Heart left ventricle (tissue), 16 donors: ENCODE data around the gene GALNT8. TPM values are rescaled to one million over a fixed set of nuclear protein-coding genes. Genes with fewer than 3 reads are reported as not detected.
A peak's percentile ranks its signal among the peaks of the same experiment; 100 is the strongest.

Source experiments
- ATAC-seq, 4 donors: fragments of 200-7000 bp; cut with Tn5 transposase; one replicate each; pipeline ENCODE4 v1.9.1; 2020 to 2022; ENCODE audit warnings: moderate library complexity in 4 of 4, mild to moderate bottlenecking in 3 of 4, moderate number of reproducible peaks in 1 of 4
- DNase-seq, 5 donors: peaks; one replicate each; pipeline ENCODE4 v3.0.0-alpha.2; 2020
- H3K27ac ChIP-seq, 12 donors: fragments of 200-600 bp; sonication (generic) in 4 of 12; one replicate each; pipeline versions ENCODE4 v1.5.0 to v1.8.0; 2016 to 2022; ENCODE audit warnings: mild to moderate bottlenecking in 2 of 12
- H3K27me3 ChIP-seq, 9 donors: fragments of 200-600 bp; sonication (generic) in 2 of 9; one replicate each; pipeline versions ENCODE4 v1.5.1 to v1.8.0; 2016 to 2022; ENCODE audit warnings: mild to moderate bottlenecking in 3 of 9
- H3K36me3 ChIP-seq, 9 donors: fragments of 200-600 bp; sonication (generic) in 2 of 9; one replicate each; pipeline versions ENCODE4 v1.5.0 to v1.8.0; 2018 to 2022; ENCODE audit warnings: mild to moderate bottlenecking in 2 of 9
- H3K4me1 ChIP-seq, 12 donors: fragments of 200-600 bp; sonication (generic) in 4 of 12; one replicate each; pipeline versions ENCODE4 v1.5.0 to v1.8.0; 2016 to 2022; ENCODE audit warnings: mild to moderate bottlenecking in 3 of 12
- H3K4me3 ChIP-seq, 12 donors: fragments of 200-600 bp; sonication (generic) in 4 of 12; one replicate each; pipeline versions ENCODE4 v1.5.0 to v1.8.0; 2017 to 2022; ENCODE audit warnings: mild to moderate bottlenecking in 9 of 12, moderate library complexity in 4 of 12
- H3K9me3 ChIP-seq, 12 donors: fragments of 200-600 bp; sonication (generic) in 4 of 12; one replicate each; pipeline versions ENCODE4 v1.5.0 to v1.8.0; 2016 to 2022; ENCODE audit warnings: mild to moderate bottlenecking in 1 of 12
- POLR2A ChIP-seq, 2 donors: fragments of 450-650 bp; IDR thresholded peaks; one replicate each; pipeline ENCODE4 v1.6.1; 2017; ENCODE audit warnings: antibody characterized with exemption in 2 of 2, mild to moderate bottlenecking in 2 of 2, moderate library complexity in 2 of 2
- WGBS, 4 donors: extraction: QIAGEN DNeasy Blood & Tissue Kit in 2 of 4; methylation state at CpG; one replicate each; pipeline versions ENCODE4 v1.1.5 to v1.1.7; 2013 to 2018; 5-methylcytosine and 5-hydroxymethylcytosine counted together
- intact Hi-C, 10 donors: fragments of 100-400 bp; cut with DNase I; formaldehyde crosslinking; loops; one replicate each; pipeline versions ENCODE4 v1.11.1 to v1.14.2; 2022
- polyA plus RNA-seq, 2 donors: library from polyadenylated mRNA; stranded (reverse); fragments of 200-250 nt; gene quantifications; one replicate each; pipeline ENCODE4 v1.2.3, GENCODE V29; 2013
- total RNA-seq, 9 donors: library from RNA; depleted of rRNA in 2 of 9; stranded (reverse); fragments of >200 nt in 2 of 9; fragmentation: NEBNext Ultra II Directional in 3 of 9; extraction: Animal tissue kit (Norgen Biotek cat#: 25700) in 3 of 9; gene quantifications; one replicate each; pipeline versions ENCODE4 v1.1.0 to v1.2.4, GENCODE V29; 2016 to 2023
- TF ChIP-seq, protein P1 (sequence below), 12 donors: fragments of 200-600 bp; sonication (generic) in 4 of 12; IDR thresholded peaks; one replicate each; pipeline versions ENCODE4 v1.5.0 to v1.8.0; 2018 to 2022; ENCODE audit warnings: antibody characterized with exemption in 12 of 12, mild to moderate bottlenecking in 5 of 12
- donor health status: ischemic (EF 13 %, LVEDD 7.1; RV severe dilation, severe dysfunction).
- donor health status: healthy with polysubstance abuse.
- donor health status: DM: no; HTN: yes; CAD: no.
- donor health status: DM: no; HTN: no; CAD: no.
- donor health status: ischemic (EF 25% LVEDD 6.9; RV normal size, moderate dysfunction).
- donor health status: ischemic (EF 25% LVEDD 5.7; RV mildly dilated, moderate dysfunction).
- donor health status: healthy.
- donor health status: DM: yes; HTN: yes; CAD: no.
- donor health status: ischemic (EF 35%, LVEDD 5.7; RV mildly dilated, moderate dysfunction).
- donor health status: nonischemic (EF 11% LVEDD 7.7; RV severe dilation, severe dysfunction).
- donor health status: DM: yes; HTN: yes; CAD: no.
- donor health status: PGD.
- donor health status: ischemic (EF 29% LVEDD 5.4; RV normal size, mild dysfunction).
- donor health status: nonischemic (EF 23%, LVEDD 6.1; RV moderate dilation, normal function).

The GALNT8 gene
- total and polyA plus RNA-seq, 11 donors, result 0.35 to 2.6 (median 0.94) TPM

DNA sequence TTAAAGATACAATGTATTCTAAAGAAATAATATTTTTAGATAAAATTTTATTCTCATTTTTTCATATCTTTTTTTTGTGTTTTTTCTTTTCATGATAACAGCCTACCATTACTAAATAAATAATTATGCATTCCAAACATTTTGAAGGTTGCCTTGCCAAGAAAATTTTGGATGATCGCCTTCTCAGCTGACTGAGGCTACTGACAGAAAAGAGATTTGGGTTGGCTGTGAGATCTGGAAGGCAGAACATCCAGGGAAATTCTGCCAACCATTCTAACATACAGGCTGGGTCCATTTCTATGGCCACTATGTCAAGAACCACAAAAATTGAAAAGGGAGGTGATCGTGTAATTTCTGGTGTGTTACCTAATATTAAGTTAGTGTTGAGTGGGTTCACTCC is 48.1 kb downstream of the GALNT8 start:
- 38 to 52% (median 47%) methylated on average over 2 of the region's 2 CpGs for WGBS, 4 donors
- no peaks in the 10 kb centered on the region for H3K27me3 ChIP-seq
- H3K4me3 ChIP-seq, result no peak overlapping the region
- no peak for TF ChIP-seq POLR2A (IDR thresholded peaks at IDR 0.05)
- TF ChIP-seq, protein P1, sequence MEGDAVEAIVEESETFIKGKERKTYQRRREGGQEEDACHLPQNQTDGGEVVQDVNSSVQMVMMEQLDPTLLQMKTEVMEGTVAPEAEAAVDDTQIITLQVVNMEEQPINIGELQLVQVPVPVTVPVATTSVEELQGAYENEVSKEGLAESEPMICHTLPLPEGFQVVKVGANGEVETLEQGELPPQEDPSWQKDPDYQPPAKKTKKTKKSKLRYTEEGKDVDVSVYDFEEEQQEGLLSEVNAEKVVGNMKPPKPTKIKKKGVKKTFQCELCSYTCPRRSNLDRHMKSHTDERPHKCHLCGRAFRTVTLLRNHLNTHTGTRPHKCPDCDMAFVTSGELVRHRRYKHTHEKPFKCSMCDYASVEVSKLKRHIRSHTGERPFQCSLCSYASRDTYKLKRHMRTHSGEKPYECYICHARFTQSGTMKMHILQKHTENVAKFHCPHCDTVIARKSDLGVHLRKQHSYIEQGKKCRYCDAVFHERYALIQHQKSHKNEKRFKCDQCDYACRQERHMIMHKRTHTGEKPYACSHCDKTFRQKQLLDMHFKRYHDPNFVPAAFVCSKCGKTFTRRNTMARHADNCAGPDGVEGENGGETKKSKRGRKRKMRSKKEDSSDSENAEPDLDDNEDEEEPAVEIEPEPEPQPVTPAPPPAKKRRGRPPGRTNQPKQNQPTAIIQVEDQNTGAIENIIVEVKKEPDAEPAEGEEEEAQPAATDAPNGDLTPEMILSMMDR (IDR thresholded peaks at IDR 0.05), result no peak
- no peaks in the 10 kb centered on the region for H3K36me3 ChIP-seq
- peaks cover 0 to 40% (median 15%) of the 10 kb centered on the region in 12 donors for H3K4me1 ChIP-seq
- peak in 2 of 4 donors; percentile 18 to 22 for ATAC-seq
- H3K27ac ChIP-seq, result peak overlapping the region in 2 of 12 donors; percentile 22 to 31
- no peaks in the 10 kb centered on the region for H3K9me3 ChIP-seq
- DNase-seq, result no peak
- intact Hi-C loops, result no loop called here

DNA sequence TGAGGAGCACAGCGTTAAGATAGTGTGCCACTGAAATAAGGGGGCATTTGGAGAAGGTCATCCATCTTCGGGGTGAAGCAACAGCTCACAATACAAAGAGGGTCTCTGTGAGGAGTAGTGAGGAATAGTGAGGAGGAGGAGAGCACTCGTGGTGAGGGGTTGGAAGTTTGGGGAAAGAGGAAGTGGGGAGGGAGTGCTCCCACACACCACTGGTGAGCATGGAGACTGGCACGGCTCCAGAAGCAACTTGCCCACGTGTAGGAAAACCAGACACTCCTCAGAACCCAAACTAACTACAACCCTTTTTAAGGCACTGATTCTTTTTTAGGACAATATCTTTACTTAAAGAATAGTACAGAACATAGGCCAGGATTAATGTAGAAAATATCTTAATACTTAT is 48.9 kb downstream of the GALNT8 start:
- Histone ChIP-seq H3K4me1 (peaks cover 0 to 40% (median 15%) of the 10 kb centered on the region in 12 donors), H3K27me3 (no peaks in the 10 kb centered on the region), H3K27ac (no peak overlapping the region), H3K9me3 (peaks cover 0 to under 1% (median 0%) of the 10 kb centered on the region in 12 donors), H3K36me3 (no peaks in the 10 kb centered on the region), H3K4me3 (no peak overlapping the region)
- intact Hi-C loops, result no loop called here
- DNase-seq (peak in 1 of 5 donors; percentile 38), ATAC-seq (no peak)
- WGBS, 4 donors, result 51 to 63% (median 57%) methylated on average over 5 of the region's 5 CpGs
- TF ChIP-seq, protein P1 (IDR thresholded peaks at IDR 0.05), result no peak
- no peak for TF ChIP-seq POLR2A (IDR thresholded peaks at IDR 0.05)

DNA sequence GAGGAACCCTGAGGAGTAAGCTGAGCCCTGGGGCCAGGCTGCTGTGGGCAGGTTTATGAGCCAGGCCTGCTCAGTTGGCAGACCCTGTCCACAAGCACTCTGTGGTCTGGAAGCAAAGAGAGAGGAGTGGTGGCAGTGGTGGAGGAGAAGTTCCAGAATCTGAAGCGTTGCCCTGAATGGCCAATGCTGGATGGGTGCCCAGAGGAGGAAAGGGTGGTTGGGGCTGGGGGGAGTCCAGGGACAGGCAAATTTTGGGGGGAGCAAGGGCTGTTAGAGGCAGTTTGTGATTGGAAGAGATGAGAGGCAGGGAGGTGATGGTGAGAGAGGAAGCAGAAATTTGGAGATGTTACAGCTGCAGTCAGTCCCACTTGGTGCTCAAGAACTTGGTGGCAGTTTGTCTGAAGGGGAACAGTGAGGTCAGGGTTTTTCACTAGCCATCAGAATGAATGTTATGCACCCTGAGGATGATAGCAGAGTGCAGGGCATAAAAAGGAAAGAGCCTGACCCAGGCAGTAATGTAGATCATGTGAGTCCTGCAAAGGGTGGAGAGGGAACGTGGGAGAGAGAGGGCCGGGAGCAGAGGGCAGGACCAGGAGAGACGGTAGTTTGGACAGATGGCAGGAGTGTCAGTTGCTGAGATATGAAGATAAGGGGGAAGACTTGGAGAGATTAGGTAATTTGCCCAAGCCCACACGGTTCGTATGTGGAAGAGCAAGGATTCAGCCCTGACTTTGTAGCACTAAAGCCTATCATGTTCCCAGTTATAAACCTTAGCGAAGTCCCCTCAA is 51.2 kb downstream of the GALNT8 start:
- peaks cover 0 to 4% (median 0%) of the 10 kb centered on the region in 12 donors for H3K9me3 ChIP-seq
- no peak for TF ChIP-seq POLR2A (IDR thresholded peaks at IDR 0.05)
- TF ChIP-seq, protein P1 (IDR thresholded peaks at IDR 0.05), result no peak
- H3K27me3 ChIP-seq, result peaks cover 0 to 3% (median 0%) of the 10 kb centered on the region in 9 donors
- H3K27ac ChIP-seq, result peak overlapping the region in 4 of 12 donors; percentile 19 to 60 (median 30)
- 58 to 71% (median 58%) methylated on average over 7 of the region's 7 CpGs for WGBS, 4 donors
- no peak for DNase-seq
- no peak overlapping the region for H3K4me3 ChIP-seq
- H3K36me3 ChIP-seq, result no peaks in the 10 kb centered on the region
- ATAC-seq, result peak in 2 of 4 donors; percentile 36 to 78
- intact Hi-C loops, result no loop called here
- H3K4me1 ChIP-seq, result peaks cover 0 to 32% (median 14%) of the 10 kb centered on the region in 12 donors

DNA sequence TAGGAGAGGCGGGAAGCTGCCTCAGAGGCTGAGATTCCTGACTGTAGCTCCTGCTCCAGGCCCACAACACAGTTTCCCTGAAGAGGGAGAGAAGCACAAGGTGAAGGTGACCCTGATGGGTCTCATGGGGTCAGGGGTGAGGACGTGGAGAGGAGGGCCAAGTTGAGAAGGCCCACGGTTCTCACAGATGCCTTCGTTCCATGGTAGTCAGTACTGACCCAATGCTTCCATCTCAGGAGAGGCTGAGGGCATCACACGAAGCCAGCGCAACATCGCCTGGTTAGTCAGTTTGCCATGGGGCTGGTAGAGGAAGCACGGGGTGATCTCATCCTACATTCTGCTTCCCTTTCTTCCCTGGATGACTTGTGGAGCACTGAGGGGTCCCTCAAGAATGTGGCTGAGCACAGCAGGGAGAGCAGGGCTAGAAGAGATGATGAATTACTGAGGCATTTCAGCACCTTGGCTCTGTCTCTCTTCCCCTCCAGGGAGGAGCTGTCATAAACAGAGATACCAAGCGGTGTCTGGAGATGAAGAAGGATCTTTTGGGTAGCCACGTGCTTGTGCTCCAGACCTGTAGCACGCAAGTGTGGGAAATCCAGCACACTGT is 51.9 kb downstream of the GALNT8 start:
- intact Hi-C loops, result no loop called here
- no peak for TF ChIP-seq POLR2A (IDR thresholded peaks at IDR 0.05)
- TF ChIP-seq, protein P1 (IDR thresholded peaks at IDR 0.05), result no peak
- Histone ChIP-seq H3K36me3 (no peaks in the 10 kb centered on the region), H3K9me3 (peaks cover 0 to 4% (median 0%) of the 10 kb centered on the region in 12 donors), H3K27ac (peak overlapping the region in 3 of 12 donors; percentile 19 to 60 (median 25)), H3K4me3 (no peak overlapping the region), H3K4me1 (peaks cover 0 to 25% (median 10%) of the 10 kb centered on the region in 12 donors), H3K27me3 (peaks cover 0 to 3% (median 0%) of the 10 kb centered on the region in 9 donors)
- WGBS, 4 donors, result 72 to 85% (median 79%) methylated on average over 11 of the region's 11 CpGs
- DNase-seq (no peak), ATAC-seq (peak in 1 of 4 donors; percentile 24)
